KMS-11 (cell line): ENCODE data around the gene TMEM208.

Source experiments
- H2AFZ ChIP-seq: fragments of 200-600 bp; sonication (generic); 2 replicates; pipeline ENCODE4 v1.6.1; 2016; ENCODE audit warnings: antibody characterized with exemption, mixed run types, low read depth
- H3K27ac ChIP-seq: fragments of 200-600 bp; sonication (generic); 2 replicates; pipeline ENCODE4 v1.6.1; 2016; ENCODE audit warnings: mild to moderate bottlenecking, mixed run types
- H3K27me3 ChIP-seq: fragments of 200-600 bp; sonication (generic); 2 replicates; pipeline ENCODE4 v1.6.1; 2017; ENCODE audit warnings: mild to moderate bottlenecking, low read depth, mixed run types, moderate library complexity; ENCODE audit not compliant: insufficient read depth
- H3K36me3 ChIP-seq: fragments of 200-600 bp; sonication (generic); 2 replicates; pipeline ENCODE4 v1.6.1; 2017; ENCODE audit warnings: mild to moderate bottlenecking, mixed run types; ENCODE audit not compliant: insufficient read depth
- H3K4me1 ChIP-seq: fragments of 200-600 bp; sonication (generic); 2 replicates; pipeline ENCODE4 v1.6.1; 2016; ENCODE audit warnings: mild to moderate bottlenecking, low read depth, mixed run types; ENCODE audit not compliant: poor library complexity, severe bottlenecking
- H3K4me2 ChIP-seq: fragments of 200-600 bp; sonication (generic); 2 replicates; pipeline ENCODE4 v1.7.0; 2016; ENCODE audit warnings: mild to moderate bottlenecking, mixed run types
- H3K4me3 ChIP-seq: fragments of 200-600 bp; sonication (generic); IDR thresholded peaks from 2 replicates; pipeline ENCODE4 v1.6.1; 2017; ENCODE audit warnings: low read depth, low read length, mixed read lengths; ENCODE audit not compliant: insufficient read depth
- H3K79me2 ChIP-seq: fragments of 200-600 bp; sonication (generic); 2 replicates; pipeline ENCODE4 v1.6.1; 2016; ENCODE audit warnings: low read depth, mixed run types; ENCODE audit not compliant: insufficient read depth
- H3K9ac ChIP-seq: fragments of 200-600 bp; sonication (generic); 2 replicates; pipeline ENCODE4 v1.6.1; 2016; ENCODE audit warnings: mild to moderate bottlenecking, mixed run types
- H4K20me1 ChIP-seq: fragments of 200-600 bp; sonication (generic); 2 replicates; pipeline ENCODE4 v1.6.1; 2016; ENCODE audit warnings: mild to moderate bottlenecking, mixed run types; ENCODE audit not compliant: insufficient read depth
- TF ChIP-seq, protein P1 (sequence below): fragments of 200-600 bp; sonication (generic); conservative IDR thresholded peaks from 2 replicates; pipeline ENCODE4 v1.6.1; 2017; ENCODE audit warnings: low read depth, mild to moderate bottlenecking, antibody characterized with exemption, low read length, moderate library complexity, mixed read lengths

TMEM208 gene

DNA sequence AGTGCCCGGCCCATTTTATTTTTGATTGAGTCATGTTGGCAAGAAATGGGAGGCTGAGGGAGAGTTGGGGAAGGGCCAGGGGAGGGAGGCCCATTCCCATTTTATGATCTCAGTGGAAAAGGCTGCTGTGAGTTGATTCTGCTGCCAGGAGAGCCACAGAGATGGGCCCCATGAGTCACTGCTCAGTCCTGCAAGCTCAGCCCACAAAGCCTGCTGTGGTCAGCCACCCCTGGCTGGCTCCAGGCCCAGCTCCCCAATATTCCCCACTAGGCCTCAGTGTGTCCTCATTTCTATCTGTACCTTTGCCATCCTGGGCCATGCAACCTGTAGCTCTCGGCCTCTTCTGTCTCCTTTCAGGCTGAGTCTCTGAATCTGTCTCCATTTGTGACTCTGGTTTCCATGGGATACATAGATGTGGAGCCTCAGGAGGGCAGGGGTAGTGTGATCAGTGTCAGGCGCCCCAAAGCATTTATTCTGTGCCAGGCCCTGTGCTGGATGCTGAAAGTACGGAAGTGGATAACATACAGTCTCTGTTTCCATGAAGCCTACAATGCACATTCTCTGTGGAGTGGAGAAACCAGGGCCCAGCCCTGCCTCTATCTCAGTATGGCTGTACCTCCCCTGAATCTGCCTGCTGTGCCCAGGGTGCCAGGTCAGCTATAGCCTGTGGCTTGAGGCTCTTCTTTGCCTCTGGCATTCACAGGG, 50.5 kb downstream of the TMEM208 start:
- TF ChIP-seq, protein P1, sequence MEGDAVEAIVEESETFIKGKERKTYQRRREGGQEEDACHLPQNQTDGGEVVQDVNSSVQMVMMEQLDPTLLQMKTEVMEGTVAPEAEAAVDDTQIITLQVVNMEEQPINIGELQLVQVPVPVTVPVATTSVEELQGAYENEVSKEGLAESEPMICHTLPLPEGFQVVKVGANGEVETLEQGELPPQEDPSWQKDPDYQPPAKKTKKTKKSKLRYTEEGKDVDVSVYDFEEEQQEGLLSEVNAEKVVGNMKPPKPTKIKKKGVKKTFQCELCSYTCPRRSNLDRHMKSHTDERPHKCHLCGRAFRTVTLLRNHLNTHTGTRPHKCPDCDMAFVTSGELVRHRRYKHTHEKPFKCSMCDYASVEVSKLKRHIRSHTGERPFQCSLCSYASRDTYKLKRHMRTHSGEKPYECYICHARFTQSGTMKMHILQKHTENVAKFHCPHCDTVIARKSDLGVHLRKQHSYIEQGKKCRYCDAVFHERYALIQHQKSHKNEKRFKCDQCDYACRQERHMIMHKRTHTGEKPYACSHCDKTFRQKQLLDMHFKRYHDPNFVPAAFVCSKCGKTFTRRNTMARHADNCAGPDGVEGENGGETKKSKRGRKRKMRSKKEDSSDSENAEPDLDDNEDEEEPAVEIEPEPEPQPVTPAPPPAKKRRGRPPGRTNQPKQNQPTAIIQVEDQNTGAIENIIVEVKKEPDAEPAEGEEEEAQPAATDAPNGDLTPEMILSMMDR = no peak
- Histone ChIP-seq H2AFZ (no peak overlapping the region), H3K27me3 (no peaks in the 10 kb centered on the region), H3K79me2 (peaks cover 21% of the 10 kb centered on the region), H4K20me1 (no peaks in the 10 kb centered on the region), H3K36me3 (no peaks in the 10 kb centered on the region), H3K27ac (peak overlapping the region; percentile 56), H3K4me2 (peak overlapping the region; percentile 83), H3K4me3 (no peak overlapping the region), H3K4me1 (peaks cover 37% of the 10 kb centered on the region), H3K9ac (peak overlapping the region; percentile 79)

DNA sequence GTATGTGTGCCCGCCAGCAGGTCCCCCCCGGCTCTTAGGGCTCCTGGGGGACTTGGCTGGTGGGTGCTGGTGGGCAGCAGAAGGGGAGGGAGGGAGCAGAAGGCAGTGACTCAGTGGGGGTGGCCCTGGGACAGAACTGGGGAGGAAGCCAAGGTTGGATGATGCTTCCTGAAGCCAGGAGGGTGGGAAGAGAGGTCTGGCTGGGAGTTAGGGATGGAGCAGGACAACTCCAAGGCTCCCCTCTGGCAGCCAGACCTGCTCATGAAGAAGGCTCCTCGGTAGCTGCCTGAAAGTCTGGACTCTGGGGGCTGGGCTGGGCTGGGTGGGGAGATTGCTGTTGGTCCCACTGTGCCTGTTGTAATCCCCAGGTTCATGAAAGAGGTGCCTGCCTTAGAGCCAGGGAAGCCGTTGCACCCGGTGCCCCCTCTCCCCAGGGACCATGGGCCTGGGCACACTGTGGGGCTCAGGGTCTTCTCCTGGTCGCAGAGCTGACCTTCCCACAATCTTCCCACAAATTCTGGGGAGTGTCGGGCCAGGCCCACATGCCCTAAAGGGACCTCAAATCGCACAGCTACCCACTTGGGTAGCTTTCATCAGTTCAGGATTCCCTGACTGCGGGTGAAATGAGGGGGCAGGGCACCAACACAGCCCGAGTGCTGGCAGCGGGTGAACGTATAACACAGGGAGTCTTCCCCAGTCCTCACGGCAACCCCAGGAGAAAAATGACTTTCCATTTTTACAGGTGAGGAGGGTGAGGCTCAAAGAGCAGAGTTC, 51.3 kb downstream of the TMEM208 start:
- Histone ChIP-seq H3K27me3 (no peaks in the 10 kb centered on the region), H3K36me3 (no peaks in the 10 kb centered on the region), H3K4me2 (peak overlapping the region; percentile 83), H3K79me2 (peaks cover 21% of the 10 kb centered on the region), H3K9ac (peak overlapping the region; percentile 79), H3K27ac (peak overlapping the region; percentile 56), H3K4me1 (peaks cover 37% of the 10 kb centered on the region), H3K4me3 (peak overlapping the region; percentile 53), H4K20me1 (no peaks in the 10 kb centered on the region), H2AFZ (peak overlapping the region; percentile 54)
- TF ChIP-seq, protein P1 = no peak; the same call in 1 of the 2 replicates
